Transverse colon (tissue), 4 donors: ENCODE results near the gene TUT7.

Experiments used
- CTCF ChIP-seq, 5 experiments: fragments of 200-600 bp in 3 of 5; fragments of 450-650 bp in 2 of 5; sonication (generic) in 3 of 5; IDR thresholded peaks; 1 replicate in 2 of 5; 2 replicates in 3 of 5; pipeline ENCODE4 v1.5.1; 2016 to 2017; ENCODE audit warnings: antibody characterized with exemption in 5 of 5, inconsistent platforms in 3 of 5, mild to moderate bottlenecking in 2 of 5, moderate library complexity in 1 of 5
- POLR2A ChIP-seq: fragments of 450-650 bp; IDR thresholded peaks from one replicate; pipeline ENCODE4 v1.6.1; 2016; ENCODE audit warnings: antibody characterized with exemption, mild to moderate bottlenecking, moderate library complexity
- POLR2AphosphoS5 ChIP-seq, 3 donors: sonication (generic); formaldehyde crosslinking; IDR thresholded peaks; one replicate each; pipeline ENCODE4 v1.6.1; 2016; ENCODE audit warnings: antibody characterized with exemption in 3 of 3

GRCh38 chr9:86308687-86309086 is 45.5 kb downstream of the TUT7 start:
- TF ChIP-seq CTCF (IDR thresholded peaks at IDR 0.05) (no peak), POLR2AphosphoS5 (IDR thresholded peaks at IDR 0.05) (no peak), POLR2A (no peak)
